HG03575 (cell line): ENCODE measurements around the gene TUBGCP4.

Experiments used
- ATAC-seq: cut with Tn5 transposase; IDR thresholded peaks from one replicate; pipeline ENCODE4 v1.9.1; 2021; ENCODE audit not compliant: unreplicated experiment, insufficient number of reproducible peaks, low FRiP score; ENCODE audit errors: extremely low read depth

The TUBGCP4 gene

DNA sequence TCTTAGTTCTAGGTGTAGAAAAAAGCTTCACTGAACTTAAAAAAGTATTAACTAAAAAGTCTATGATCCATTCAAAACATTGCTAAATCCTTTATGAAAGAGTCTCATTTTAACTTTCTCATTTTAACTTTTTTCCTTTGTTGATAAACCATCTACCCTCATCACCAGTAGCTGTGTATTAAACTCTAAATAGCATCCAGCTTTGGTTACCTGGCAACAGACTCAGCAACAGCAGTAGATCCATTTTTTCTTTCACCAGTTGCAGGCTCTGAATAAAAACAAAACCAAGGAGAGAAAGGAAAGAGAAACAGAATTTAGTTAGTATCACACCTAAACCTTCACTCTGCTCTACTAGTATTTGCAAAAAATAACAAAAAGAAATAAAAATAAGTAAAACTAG lies 70.4 kb downstream of the TUBGCP4 start:
- no peak for ATAC-seq

DNA sequence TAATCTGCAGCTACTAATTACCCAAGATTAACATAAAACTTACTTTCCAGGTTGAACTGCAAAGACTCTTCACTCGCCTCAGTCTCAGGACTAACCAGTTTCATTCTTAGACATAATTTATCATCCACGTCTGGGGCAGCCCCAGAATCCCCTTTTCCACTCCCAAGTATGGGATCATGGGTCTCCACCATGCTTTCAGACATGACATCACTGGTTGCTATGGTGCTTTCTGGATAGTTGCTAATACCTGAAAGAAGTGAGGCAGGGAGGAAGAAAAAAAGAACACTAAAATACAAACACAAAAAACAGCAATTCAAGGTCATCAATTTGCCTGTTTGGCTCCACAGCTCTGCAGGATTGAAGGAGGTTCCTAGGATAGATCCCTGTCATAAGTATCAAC lies 75.4 kb downstream of the TUBGCP4 start:
- ATAC-seq = no peak

GRCh38 chr15:43449981-43450380 lies 79.1 kb downstream of the TUBGCP4 start:
- no peak for ATAC-seq
